Measurements from ENCODE around the gene GALT.

DNA sequence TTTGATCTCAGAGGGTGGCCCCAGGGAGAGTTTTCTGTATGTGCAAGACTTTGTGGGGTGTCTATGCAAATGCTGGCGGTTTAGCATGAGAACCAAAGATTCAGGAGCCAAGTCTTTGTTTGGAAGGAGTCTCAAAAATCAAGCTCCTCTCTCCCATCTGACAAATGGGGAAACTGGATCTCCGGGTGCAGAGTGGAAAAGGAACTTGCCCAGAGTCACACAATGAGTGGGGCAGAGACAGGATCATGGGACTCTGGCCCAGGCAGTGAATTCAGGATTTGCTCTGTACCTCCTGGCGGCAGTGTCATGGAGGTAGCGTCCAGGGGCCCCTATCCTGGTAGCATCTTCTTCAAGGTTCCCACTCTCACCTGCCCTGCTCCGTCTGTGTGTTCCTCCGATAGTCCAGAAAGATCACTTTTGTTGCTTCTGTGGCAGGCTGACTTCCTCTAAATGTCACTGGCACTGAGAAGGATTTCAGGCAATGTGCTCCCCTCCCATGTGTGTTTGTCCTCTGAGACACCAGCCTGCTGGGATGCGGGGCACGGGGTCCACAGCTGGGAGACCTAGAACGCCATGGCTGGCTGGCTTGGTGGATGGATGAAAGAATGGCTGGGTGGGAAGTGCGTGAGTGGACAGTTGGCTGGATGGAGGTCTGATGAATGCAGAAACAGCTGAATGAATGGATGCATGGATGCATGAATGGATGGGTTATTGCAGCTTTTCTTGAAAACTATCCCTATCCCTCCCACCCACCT is 41.0 kb downstream of the GALT start:
- TF ChIP-seq EGR1 (IDR thresholded peaks at IDR 0.05; ENCODE audit: low read depth in 2 of 2) (no peak), TAF1 (conservative IDR thresholded peaks at IDR 0.05) (no peak), FOXA1 (IDR thresholded peaks at IDR 0.05) (no peak), SP1 (IDR thresholded peaks at IDR 0.05) (no peak), NR2F2 (IDR thresholded peaks at IDR 0.05) (no peak), RAD21 (IDR thresholded peaks at IDR 0.05) (no peak), GABPA (IDR thresholded peaks at IDR 0.05 in 1 of 2, conservative IDR thresholded peaks at IDR 0.05 in 1 of 2) (no peak)
- TF ChIP-seq, protein P1, sequence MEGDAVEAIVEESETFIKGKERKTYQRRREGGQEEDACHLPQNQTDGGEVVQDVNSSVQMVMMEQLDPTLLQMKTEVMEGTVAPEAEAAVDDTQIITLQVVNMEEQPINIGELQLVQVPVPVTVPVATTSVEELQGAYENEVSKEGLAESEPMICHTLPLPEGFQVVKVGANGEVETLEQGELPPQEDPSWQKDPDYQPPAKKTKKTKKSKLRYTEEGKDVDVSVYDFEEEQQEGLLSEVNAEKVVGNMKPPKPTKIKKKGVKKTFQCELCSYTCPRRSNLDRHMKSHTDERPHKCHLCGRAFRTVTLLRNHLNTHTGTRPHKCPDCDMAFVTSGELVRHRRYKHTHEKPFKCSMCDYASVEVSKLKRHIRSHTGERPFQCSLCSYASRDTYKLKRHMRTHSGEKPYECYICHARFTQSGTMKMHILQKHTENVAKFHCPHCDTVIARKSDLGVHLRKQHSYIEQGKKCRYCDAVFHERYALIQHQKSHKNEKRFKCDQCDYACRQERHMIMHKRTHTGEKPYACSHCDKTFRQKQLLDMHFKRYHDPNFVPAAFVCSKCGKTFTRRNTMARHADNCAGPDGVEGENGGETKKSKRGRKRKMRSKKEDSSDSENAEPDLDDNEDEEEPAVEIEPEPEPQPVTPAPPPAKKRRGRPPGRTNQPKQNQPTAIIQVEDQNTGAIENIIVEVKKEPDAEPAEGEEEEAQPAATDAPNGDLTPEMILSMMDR (IDR thresholded peaks at IDR 0.05; ENCODE audit: low read depth, low read length, missing input control): no peak
- TF ChIP-seq, protein P2, sequence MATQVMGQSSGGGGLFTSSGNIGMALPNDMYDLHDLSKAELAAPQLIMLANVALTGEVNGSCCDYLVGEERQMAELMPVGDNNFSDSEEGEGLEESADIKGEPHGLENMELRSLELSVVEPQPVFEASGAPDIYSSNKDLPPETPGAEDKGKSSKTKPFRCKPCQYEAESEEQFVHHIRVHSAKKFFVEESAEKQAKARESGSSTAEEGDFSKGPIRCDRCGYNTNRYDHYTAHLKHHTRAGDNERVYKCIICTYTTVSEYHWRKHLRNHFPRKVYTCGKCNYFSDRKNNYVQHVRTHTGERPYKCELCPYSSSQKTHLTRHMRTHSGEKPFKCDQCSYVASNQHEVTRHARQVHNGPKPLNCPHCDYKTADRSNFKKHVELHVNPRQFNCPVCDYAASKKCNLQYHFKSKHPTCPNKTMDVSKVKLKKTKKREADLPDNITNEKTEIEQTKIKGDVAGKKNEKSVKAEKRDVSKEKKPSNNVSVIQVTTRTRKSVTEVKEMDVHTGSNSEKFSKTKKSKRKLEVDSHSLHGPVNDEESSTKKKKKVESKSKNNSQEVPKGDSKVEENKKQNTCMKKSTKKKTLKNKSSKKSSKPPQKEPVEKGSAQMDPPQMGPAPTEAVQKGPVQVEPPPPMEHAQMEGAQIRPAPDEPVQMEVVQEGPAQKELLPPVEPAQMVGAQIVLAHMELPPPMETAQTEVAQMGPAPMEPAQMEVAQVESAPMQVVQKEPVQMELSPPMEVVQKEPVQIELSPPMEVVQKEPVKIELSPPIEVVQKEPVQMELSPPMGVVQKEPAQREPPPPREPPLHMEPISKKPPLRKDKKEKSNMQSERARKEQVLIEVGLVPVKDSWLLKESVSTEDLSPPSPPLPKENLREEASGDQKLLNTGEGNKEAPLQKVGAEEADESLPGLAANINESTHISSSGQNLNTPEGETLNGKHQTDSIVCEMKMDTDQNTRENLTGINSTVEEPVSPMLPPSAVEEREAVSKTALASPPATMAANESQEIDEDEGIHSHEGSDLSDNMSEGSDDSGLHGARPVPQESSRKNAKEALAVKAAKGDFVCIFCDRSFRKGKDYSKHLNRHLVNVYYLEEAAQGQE (IDR thresholded peaks at IDR 0.05): no peak
- TF ChIP-seq, protein P3, sequence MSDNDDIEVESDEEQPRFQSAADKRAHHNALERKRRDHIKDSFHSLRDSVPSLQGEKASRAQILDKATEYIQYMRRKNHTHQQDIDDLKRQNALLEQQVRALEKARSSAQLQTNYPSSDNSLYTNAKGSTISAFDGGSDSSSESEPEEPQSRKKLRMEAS (IDR thresholded peaks at IDR 0.05): no peak

Measured in liver (tissue), 3 donors.